ENCODE data around the gene WNT7A.

Gene WNT7A

GRCh38 chr3:13793451-13793850, 86.4 kb downstream of the WNT7A start:
- no peak for DNase-seq (ENCODE audit: low read depth in 2 of 2)

DNA sequence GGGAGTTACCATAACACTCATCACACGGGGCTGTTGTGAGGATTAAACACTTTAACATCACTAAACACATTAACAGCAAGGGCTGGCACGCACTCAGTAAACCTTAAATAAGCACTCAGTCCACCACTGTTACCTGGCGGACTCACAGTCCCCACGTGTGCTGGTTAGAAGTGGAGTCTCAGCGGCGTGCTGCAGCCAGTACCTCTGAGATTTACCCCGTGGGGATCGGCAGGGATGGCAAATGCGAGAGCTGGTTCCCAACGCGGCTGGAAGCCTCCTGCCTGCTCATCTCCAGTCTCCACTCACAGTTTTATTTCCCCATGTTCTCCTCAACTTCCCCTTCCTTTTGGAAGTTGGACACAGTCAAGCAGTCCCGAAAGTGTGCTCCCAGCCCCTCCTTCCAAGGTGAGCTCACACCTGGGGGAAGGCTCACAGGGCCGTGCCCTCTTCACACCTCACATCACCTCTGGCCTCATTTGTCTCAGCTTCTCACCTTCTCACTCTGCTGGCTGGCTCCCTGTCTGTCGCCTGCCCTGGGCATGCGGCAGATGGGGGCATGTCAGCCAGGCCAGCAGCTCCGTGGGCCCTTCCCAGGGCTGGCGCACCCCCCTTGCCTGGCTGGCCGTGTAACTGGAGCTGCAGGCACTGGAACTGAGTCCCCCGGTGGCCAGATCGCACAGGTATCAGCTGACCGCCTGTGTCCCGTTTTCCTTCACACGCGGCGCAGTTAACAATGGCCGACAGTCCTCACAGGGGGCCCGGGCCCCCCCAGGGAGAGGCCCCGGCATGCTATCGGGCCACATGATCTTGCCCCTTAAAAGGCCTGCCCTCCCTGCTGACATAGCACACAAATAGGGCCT, 87.1 kb downstream of the WNT7A start:
- no peak for DNase-seq (ENCODE audit: low read depth in 2 of 2)

- DNase-seq (ENCODE audit: low read depth in 2 of 2): no peak
Observed at GRCh38 chr3:13792051-13792490, 87.8 kb downstream of the WNT7A start.

- DNase-seq (ENCODE audit: low read depth in 2 of 2): no peak
Observed at GRCh38 chr3:13791198-13792050, 88.4 kb downstream of the WNT7A start.

- DNase-seq (ENCODE audit: low read depth in 2 of 2): no peak
Observed at GRCh38 chr3:13790376-13791197, 89.3 kb downstream of the WNT7A start.

DNA sequence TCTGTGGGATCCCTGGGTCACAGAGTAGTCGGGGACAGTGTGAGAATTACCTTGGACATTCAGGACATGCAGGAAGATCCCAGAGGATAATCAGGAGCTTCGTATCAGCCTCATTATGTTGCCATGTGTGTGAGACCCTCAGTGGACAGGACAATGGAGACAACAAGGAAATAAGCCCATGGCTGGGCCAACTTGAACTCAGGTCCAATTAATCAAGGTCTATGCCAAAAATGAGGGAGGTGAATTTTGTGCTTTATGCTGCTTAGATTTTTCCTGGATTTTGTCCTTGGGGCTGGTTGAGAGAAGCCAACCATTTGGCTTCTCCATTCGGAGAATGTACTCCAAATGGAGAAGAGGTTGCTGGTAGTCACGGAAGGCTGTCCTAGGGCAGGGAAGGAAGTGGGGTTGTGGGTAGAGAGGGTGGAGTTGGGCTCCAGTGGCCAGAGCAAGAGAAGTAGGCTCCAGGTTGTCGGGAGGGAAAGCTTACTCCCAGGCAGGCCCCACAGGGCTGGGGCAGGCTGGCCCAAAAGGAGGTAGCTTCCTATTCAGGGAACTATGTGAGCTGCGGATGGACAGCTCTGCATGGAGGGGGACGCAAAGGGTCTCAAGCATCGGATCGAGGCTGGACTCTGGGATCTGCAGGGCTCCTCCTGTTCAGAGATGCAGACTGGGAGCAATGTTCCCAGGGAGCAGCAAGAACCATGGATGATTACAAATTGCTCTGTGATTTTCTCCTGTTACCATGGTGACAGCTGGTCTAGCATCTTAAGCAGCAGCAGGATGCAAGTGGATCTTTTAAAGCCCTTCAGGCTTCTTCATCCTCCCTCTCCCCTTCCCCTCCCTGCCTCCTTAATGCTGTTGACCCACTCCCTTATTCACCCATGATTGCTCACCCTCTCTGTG, 91.1 kb downstream of the WNT7A start:
- no peak for DNase-seq (ENCODE audit: low read depth in 2 of 2)

GRCh38 chr3:13787533-13788132, 92.2 kb downstream of the WNT7A start:
- no peak for DNase-seq (ENCODE audit: low read depth in 2 of 2)

- DNase-seq (ENCODE audit: low read depth in 2 of 2): no peak
Observed at GRCh38 chr3:13786811-13787210, 93.1 kb downstream of the WNT7A start.

GRCh38 chr3:13785853-13786436, 93.9 kb downstream of the WNT7A start:
- DNase-seq (ENCODE audit: low read depth in 2 of 2): no peak

- no peak for DNase-seq (ENCODE audit: low read depth in 2 of 2)
Observed at GRCh38 chr3:13785351-13785750, 94.5 kb downstream of the WNT7A start.

- no peak for DNase-seq (ENCODE audit: low read depth in 2 of 2)
Observed at GRCh38 chr3:13783476-13783875, 96.4 kb downstream of the WNT7A start.

DNA sequence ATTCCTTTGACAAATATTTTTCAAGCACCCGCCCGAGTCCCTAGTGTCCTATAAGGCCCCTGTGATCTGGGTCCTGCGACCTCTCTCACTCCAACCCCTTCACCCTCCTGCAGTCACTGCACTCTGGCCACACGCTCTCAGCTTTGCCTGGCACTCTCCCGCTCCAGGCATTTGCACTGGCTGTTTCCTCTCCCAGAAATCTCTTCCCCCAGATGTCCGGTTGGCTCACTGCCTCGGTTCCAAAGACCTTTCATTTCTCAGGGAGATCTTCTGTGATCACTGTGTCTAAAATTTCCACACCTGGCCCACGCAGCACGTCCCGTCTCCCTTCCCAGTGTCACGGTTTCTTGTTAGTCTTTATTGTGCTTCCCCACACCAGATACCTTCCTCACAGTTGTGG, 97.4 kb downstream of the WNT7A start:
- DNase-seq (ENCODE audit: low read depth in 2 of 2): no peak

GRCh38 chr3:13781417-13781816, 98.5 kb downstream of the WNT7A start:
- no peak for DNase-seq (ENCODE audit: low read depth in 2 of 2)

DNA sequence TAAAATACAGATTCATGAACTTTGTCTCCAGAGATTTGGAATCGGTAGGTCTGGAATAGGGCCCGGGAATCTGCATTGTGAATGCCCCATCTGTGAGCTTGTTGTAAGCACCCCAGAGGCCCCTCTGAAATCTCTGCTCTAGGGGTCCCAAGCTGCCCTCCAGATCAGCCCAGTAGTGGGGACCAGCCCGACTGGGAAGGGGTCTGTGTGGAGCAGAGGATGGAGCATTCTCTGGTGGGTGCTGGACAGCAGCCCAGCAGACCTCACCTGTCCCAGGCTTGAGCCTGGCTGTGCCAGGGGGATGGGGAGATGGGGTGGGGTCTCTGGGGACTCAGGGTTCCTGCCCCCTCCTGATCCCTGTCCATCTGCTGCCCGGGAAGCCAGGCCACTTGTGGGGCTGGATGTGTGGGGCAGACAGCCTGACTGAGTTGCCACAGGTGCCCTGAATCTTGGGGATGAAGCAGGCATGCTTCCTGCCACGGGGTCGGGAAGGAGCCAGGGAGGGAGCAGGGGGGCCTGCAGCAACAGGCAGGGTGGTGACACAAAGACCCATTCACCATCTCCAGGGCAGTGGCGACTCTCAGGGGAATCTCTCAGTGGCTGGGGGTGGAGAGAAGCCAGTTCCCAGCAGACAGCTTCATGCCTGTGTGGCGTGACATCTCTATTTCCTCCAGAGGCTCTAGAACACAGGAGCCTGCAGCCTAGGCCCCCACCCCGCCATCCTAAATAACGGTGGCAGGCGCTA, 99.3 kb downstream of the WNT7A start:
- no peak for DNase-seq (ENCODE audit: low read depth in 2 of 2)

GRCh38 chr3:13776253-13777050, 103.4 kb downstream of the WNT7A start:
- no peak for DNase-seq (ENCODE audit: low read depth in 2 of 2)

- DNase-seq (ENCODE audit: low read depth in 2 of 2): no peak
Observed at GRCh38 chr3:13772885-13773745, 106.8 kb downstream of the WNT7A start.

- DNase-seq (ENCODE audit: low read depth in 2 of 2): no peak
Observed at GRCh38 chr3:13772321-13772745, 107.5 kb downstream of the WNT7A start.

Data from stimulated activated CD4-positive, alpha-beta T cell treated with anti-CD3 and anti-CD28 coated beads, Interleukin-1b, Interleukin-23, amount 100 ng/mL, for 1 hour (primary cell).